Activated T-cell treated with anti-CD3 and anti-CD28 coated beads, Interleukin-2, amount 50 U/mL, for 48 hours (primary cell): ENCODE results near the gene BTBD1.
A peak's percentile ranks its signal among the peaks of the same experiment; 100 is the strongest.
"Not testable (repeated sequence)": the region's sequence is repeated elsewhere in the genome, so short reads cannot be mapped to it uniquely, and the experiment has no call there.

ENCODE experiments used
- DNase-seq, 2 experiments: peaks; one replicate each; pipeline ENCODE4 v3.0.0-alpha.2; 2020

Gene BTBD1

DNA sequence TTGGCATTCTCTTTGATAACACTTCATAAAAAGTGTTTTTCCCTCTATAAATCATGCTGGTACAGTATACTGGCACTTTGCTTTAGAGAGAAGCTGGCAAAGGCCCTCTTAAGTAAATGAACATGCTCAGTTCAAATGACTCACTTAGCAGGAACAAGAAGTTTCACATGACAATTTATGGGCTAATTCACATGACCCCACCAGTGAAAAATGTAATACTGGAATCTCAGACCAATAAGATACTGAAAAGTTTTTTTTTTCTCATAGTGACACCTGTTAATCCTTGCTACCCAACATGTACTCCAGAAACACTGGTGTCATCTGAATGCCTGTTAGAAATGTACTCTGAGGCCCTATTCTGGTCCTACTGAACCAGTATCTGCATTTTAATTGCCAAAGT is 13.9 kb downstream of the BTBD1 start:
- DNase-seq = no peak

DNA sequence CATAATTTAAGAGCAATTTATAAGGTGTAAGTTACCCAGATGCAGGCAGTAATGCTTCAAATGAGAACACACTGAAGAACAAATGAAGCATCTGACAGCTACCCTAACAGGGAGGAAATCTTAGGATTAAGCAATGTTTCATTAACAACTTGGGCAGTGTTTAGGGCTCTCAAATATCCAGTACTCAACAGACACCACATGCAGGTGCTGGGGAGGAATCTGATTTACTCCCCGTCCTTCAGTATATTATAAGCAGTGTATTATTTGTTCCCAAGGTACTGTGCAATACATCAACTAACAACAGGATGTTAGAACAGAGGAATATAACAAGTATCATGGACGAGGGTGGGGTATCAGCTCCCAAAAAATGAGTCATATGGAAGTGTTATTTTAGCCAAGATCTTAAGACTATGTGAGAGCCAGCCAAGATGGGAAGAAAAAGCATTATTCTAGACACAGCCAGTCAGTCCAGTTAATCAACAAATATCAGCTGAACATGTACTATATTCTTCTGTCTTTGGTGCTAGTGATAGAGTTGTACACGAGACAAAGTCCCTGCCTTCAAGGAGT is 20.4 kb downstream of the BTBD1 start:
- no peak for DNase-seq

DNA sequence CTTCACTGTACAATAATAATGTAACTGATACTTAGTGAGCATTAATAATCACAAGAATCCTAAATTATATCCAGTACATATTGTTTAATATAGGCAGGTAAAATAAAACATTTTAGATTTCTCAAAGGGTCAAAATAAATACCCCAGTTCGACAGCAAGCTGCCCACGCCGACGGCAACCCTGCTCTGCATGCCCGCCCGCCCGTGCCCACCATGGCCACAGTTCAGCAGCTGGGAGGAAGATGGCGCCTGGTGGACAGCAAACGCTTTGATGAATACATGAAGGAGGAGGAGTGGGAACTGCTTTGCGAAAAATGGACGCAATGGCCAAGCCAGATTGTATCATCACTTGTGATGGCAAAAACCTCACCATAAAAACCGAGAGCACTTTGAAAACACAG is 22.9 kb downstream of the BTBD1 start:
- no peak for DNase-seq

DNA sequence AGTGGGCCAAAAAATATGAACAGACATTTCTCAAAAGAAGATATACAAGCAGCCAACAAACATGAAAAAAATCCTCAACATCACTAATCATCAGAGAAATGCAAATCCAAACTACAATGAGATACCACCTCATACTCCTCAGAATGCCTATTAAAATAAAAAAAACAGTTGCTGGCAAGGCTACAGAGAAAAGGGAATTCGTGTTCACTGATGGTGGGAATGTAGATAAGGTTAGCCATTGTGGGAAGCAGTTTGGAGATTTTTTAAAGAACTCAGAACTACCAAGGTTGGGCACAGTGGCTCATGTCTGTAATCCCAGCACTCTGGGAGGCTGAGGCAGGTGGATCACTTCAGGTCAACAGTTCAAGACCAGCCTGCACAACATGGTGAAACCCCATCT is 27.8 kb downstream of the BTBD1 start:
- no peak for DNase-seq

DNA sequence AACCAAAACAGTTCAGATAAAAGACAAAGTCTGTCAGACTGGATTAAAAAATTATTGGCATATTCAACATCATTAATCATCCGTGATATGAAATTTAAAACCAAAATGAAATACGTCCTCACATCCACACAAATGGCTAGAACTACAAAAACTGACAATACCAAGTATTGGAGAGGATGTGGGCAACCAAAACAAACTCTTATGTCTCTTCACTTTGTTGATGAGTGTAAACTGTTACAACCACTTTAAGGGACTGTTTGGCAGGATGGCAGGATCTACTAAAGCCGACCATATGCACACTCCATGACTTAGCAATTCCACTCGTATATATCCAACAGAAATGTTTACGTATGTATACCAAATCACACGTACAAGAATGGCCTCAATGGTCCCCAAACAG is 30.8 kb downstream of the BTBD1 start:
- DNase-seq = no peak

DNA sequence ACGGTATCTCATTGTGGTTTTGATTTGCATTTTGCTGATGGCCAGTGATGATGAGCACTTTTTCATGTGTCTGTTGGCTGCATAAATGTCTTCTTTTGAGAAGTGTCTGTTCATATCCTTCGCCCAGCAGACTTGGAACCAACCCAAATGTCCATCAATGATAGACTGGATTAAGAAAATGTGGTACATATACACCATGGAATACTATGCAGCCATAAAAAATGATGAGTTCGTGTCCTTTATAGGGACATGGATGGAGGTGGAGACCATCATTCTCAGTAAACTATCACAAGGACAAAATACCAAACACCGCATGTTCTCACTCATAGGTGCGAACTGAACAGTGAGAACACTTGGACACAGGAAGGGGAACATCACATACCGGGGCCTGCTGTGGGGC is 35.8 kb downstream of the BTBD1 start:
- DNase-seq = not testable (repeated sequence)

DNA sequence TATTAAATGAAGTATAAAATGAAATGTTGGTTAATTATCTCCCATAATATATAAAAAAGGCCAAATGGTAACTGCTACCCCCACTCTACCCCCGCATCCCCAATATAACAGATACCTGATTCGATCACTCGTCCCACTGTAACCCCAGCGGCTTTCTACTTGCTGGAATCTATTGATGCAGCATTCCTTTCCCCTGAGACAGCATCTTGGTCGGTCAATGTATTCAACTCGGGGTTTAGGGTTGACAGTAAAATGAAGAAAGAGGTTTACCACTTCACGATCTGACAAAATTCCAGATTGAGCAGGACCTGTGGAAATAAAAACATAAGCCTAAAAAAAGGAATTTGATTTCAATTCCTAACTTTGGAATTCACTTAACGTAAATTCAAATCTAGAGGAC is 37.0 kb downstream of the BTBD1 start:
- DNase-seq = no peak

DNA sequence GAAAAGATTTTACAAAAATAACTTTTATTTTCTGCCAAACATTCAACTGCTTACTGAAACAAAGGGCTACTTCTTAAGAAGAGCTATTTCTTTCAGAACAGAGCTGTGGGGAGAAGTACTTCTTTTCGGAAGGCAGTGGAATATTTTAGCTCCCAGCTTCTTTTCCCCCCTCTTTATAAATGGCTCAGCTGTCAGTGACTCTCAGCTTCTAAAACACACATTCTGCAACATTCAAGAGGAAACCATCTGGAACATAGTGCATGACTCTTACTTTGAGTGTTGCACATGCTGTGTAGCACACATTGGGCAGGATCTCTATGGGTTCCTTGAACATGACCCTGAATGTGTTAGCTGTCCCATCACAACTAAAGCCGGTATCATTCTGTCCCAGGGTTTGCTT is 48.6 kb downstream of the BTBD1 start:
- no peak for DNase-seq

DNA sequence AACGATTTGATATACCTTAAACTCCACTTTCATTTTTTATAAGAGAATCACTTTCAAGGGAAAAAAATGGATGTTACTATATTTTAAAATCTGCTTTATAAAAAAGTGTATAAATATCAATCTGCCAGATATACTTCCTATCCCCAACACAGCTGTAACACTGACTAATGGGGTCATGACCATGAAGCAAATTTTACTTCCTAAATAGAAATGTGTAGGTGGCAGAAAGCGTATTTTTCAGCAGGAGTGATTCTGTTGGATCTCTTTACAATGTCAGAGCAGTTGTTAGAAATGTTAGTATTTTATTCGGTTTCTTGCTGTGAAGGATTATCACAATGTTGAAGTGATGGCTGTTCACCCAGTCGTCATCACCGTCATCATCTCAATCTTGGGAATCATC is 50.1 kb downstream of the BTBD1 start:
- no peak for DNase-seq

DNA sequence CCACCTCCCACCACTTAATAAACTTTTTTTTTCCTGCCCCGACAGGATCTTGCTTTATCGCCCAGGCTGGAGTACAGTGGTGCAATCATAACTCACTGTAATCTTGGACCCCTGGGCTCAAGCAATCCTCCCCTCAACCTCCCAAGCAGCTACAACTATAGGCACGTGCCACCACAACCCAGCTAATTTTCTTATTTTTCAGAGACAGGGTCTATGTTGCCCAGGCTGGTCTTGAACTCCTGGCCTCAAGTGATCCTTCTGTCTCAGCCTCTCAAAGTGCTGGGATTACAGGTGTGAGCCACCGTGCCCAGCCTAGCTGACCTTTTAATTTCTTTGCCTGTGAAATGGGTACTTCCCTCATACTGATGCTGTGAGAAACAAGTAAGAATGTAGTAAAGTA is 51.7 kb downstream of the BTBD1 start:
- DNase-seq = no peak

DNA sequence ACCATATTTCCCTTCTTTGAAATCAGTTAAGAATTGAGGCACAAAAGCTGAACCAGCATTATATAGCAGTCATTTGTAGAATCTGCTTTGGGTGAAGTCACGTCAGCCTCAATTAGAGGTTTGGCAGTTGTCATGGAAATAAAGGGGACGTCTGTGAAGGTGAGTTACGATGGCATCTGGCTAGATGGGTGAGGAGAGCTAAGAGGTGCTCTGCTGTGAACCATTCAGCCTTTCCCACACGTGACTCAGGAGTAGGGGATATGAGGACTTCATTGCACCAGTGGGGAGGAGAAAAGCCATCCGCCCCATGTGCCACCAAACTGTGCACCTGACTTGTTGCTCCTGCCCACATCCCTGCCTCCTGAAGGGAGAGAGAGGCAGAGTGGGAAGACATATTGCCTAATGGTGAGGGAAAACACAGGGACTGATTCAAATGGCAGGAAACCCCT is 52.8 kb downstream of the BTBD1 start:
- no peak for DNase-seq

DNA sequence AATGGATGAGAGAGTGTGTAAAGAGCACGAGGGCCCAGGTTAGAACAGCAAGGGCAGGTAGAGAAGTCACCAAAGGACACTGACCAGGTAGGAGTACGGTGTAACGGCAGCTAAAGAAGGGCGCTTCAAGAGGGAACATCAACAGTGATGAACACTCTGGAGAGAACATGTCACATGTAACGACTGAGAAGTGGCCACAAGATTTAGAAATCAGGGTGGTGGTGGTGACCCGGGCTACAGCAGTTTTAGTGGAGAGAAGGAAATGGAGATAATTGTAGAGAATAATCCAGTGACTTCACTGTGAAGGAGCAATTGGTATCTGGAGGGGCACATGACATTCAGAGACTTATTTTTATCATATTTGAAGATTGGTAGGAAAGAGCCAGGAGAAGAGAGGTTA is 54.4 kb downstream of the BTBD1 start:
- no peak for DNase-seq

DNA sequence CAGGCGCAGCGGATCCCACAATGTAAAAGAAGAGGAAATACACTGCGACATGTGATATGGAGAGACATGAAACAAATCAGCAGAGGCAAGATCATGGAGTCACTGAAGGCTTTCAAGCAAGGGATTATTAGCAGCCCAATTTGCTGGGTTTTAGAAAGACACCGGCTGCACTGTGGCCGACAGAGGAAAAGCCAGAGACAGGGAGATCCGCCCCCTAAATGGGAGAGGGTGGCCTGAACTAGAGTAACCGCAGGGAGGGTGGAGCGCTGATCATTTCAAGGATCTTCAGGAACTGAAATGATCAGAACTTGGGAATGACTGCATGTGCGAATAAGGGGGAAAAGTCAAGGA is 55.0 kb downstream of the BTBD1 start:
- no peak for DNase-seq

DNA sequence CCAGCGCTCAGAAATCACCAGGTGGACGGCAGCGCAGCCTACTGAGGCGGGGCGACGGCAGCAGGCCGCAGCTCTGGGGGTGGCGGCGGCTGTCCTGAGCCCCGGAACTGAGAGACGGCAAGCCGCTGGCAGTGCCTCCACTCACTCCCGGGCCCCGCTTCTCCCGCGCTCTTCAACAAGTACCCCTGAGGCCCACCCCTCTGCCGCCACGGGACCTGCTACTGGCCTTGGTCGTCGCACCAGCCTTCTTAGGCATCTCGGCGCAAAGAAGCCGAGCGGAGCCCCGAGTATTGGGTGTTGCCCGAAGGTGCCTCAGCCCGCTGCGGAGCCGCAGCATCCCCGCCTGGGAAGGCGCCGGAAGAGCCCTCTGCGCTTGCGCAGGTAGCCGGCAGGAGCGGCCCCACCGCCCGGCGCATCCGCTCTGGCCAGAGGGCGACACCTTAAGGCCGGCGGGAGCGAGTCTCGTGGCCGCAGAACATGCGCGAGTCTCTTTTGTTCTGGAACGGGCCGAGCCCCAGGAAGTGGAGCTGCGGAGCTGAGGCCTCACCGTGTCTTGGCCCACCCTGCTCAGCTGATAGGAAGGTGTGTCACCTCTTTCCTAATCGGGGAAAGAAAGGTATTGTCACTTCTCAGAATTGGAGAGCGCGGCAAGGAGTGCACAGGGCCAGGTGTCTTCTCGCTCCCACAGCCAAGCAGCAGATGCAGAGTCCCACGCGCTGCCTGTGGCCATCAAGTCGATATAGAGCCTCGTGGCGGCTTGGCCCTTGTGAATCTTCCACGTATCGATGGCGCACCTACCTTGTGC is 55.6 kb downstream of the BTBD1 start, which contains the start of gene C15orf40:
TSS of gene C15orf40 (minus strand) at position 369 of the 805 bp plus-strand sequence. CDS start at position 337, 32 bp downstream.
- DNase-seq = peak; percentile 88 to 90

DNA sequence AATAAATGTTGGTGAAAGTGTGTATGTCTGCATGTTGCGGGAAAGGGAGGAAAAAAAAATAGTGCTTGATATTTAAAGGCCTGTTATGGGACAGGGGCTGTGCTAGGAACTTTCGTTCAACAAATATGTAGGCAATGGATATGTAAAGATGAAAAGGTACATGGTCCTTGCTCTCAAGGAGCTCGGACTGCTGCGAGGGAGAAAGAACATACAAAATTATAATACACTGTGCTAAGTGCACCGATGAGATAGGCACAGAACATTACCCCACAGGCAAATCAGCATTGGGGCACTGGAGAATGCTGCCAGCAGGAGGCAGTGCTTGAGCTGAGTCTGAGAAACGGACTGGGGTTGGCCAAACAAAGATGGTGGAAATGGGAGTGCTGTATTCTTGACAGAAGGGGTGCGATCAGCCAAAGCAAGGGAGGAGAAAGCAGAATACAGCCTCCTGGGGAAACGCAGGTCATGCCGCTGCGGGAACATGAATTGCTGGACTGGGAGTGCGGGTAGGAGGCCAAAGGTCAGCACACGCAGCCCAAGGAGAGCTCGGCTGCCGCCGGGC is 56.3 kb downstream of the BTBD1 start:
- peak; percentile 88 to 89 for DNase-seq

DNA sequence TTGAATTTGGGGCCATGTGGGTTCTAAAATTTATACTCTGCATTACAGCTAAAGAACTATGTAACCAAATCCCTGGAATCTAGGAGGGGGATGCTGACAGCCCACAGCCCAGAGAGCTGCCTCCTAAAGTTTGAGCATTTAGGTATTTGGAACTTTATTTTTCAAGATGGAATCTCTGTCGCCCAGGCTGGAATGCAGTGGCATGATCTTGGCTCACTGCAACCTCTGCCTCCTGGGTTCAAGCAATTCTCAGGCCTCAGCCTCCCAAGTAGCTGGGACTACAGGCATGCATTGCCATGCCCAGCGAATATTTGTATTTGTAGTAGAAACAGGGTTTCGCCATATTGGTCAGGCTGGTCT is 66.4 kb downstream of the BTBD1 start:
- not testable (repeated sequence) for DNase-seq

DNA sequence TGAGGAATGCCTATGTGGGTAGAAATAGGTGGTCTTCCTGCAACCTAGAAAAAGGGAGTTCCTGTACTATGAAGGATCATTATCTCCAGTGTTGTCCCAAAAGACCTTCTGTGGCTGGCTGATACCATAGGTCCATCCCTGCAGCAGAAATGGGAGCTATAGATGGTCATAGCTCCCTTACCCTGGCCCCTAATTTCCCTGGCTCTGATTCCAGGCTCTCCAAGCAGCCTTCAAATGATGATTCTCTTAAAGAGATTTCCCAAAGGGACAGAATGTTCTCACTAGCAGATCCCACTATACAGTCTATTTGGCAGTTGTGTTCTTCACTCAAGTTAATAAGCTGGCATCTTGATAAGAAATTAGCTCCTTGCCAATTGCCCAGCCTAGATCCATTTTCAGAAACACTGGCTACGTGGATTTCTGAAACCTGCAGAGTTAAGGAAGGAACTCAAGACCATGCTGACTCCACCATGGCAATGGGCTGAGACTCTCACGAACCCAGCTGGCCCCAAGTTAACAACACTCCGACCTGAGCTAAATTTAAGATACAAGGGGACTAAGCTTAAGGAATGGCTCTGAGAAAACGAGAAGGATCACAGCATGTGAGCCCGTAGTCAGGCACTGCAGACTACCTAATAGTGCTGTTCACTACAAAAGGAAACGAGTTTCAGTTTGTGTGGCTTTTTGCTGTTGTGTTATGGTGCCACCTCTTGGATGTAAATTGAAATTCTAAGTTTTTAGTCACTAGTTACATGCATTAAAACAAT is 67.0 kb downstream of the BTBD1 start:
- peak; percentile 40 to 43 for DNase-seq

DNA sequence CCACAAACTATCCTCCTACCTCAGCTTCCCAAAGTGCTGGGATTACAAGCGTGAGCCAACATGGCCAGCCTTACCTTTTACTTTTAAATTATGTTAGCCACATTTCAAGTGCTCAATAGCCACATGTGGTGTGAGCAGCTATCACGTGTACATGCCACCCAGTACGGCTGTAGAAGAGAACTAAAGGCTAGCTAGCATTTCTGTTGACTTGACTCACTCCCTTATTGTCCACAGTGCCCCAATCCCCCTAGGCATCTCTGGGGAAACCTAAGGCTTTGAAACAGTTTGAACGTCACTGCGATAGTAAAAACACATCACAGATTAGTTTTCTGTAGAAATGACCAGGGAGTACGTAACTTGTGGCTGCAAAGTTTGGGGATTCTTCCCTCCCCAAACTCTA is 67.6 kb downstream of the BTBD1 start:
- no peak for DNase-seq

DNA sequence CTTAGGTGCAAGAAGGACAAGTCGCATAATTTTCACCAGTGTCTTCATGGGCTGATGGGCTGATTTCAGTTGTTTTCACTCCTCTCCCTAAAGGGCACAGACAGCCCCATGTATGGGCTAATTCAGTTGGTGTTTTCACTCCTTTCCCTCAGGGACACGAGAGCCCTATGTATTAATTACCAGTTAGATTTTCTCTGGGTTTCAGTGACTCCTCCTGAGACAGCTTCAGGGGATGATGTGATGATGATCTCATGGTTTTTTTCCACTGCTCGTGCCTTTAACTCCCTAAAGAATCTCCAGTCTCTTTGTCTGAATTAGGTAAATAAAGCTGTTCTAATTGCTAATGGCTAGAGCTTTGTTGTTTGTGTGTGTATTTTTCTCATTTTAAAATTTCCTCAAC is 71.1 kb downstream of the BTBD1 start:
- DNase-seq = no peak

DNA sequence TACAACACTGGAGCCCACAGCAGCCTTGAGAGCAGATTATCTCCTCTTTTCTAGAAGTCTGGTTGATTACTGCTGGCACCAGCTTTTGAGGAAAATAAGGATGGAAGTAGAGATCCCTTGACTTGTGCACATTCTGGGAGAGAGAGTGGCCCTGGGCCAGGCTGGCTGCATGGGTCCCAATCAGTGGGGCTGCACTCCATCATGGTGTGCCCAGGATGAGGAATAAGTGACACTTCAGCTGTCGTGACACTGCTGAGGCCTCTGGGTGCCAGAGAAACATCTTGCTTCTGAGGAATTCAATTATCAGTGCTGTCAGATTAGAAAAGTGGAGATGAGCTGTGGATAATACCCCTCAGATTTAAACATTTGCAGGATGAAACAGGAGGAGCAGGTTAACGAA is 72.0 kb downstream of the BTBD1 start:
- no peak for DNase-seq

DNA sequence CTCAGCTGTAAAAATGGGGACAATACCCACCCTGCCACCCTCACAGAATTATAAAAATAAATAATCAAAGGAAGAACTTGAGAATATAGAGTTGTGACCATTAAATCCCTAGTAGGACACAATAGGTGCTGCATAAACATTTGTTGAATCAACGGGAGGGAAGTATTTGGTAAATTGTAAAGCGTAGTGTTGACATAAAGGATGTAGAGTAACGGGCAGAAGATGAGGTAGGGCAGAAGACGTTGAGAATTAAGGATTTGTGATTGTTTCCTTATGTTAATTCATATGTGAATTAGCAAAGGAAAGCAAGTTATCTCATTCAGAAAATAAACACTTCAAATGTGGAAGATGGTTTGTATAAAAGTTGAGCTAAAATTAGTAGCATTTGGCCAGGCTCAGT is 73.9 kb downstream of the BTBD1 start:
- DNase-seq = no peak

DNA sequence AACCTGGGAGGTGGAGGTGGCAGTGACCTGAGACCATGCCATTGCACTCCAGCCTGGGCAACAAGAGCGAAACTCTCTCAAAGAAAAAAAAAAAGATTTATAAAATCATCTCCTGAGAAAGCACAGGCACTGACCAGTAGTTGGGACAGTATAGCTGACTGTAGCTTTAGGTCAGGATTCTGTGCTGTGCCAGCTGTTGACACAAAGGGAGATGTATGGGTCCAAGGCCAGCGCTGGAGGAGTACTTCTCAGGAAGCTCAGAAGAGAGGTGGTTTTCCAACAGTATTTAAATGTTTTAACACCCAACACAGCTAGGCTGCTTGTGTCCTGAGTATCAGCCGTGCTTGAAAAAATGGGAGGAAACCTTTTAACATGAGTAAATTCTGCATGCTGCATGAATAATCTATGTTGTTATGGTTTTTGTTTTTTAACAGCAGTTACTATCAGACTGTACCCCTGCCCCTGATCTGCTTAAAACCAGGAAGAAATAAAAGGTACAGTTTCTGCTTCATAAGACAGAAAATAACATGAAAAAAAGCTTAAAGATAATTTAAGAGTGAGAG is 74.5 kb downstream of the BTBD1 start:
- DNase-seq = no peak

DNA sequence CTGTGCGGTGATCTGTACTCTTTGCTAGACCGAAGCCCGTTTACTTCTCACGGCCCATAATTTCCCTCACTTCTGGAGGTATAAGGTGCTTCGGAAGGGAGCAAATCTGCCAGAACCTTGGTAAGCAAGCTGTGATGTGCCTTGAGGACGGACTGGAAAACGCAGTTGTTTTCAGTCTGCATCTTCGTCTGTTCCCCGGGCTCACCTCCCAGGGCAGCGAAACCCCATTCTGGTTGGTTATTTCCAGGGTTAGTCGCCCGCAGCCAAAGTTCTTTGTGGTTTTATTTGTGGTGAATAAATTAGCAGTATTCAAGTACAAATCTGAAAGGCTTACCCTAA is 80.6 kb downstream of the BTBD1 start:
- DNase-seq = no peak
